ENCODE results near the gene KBTBD3.
"Not testable (repeated sequence)": the region's sequence is repeated elsewhere in the genome, so short reads cannot be mapped to it uniquely, and the experiment has no call there.

Gene KBTBD3

DNA sequence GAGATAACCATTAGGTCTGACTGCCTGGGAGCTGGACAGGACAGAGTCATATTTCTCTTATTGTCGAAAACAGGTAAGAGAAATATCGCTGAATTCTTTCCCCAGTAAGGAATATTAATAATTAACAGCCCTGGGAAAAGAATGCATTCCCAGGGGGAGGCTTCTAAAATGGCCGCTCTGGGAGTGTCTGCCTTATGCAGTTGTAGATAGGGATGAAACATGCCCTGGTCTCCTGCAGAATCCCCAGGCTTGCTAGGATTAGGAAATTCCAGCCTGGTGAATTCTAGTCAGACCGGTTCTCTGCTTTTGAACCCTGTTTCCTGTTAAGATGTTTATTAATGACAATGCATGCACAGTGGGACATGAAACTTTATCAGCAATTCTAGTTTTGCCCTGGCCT, 74.1 kb downstream of the KBTBD3 start:
- DNase-seq = not testable (repeated sequence)

DNA sequence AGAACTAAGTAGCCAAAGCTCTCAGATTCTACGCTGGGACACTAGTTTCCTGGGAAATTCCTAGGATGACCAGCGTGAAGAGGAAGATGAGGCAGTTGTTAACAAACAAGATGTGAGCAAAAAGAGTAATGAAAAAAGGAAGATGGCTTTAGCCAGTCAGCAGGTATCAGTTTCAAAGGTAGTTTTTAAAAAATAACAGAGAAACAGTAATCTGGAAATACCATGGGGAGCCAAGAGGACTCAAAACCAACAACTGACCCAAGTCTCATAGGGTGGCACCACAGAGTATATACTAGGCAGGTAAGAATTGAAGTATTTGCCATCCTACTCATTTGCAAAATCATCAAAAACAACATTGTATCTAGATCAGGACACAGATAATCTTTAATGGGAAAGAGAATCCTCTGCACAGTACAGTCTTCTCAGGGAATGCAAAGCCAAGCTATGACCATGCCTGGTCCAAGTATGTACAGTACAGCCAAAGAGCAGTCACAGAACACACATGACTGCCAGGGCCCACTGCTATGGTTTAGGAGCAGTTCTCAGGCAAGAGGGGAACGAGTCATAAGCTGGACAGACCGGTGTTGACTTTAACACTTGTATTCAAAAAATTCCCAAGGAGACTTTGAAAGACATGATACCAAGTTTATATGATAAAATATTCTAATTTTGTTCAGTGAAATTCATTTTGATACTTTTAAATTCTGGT, 75.7 kb downstream of the KBTBD3 start:
- no peak for DNase-seq
